IMR-90 (cell line): Measurements from ENCODE around the gene SUGP2. TPM values are rescaled to one million over a fixed set of nuclear protein-coding genes. Genes with fewer than 3 reads are reported as not detected.

ENCODE experiments used
- ATAC-seq: fragments of 200-7000 bp; cut with Tn5 transposase; 2 replicates; pipeline ENCODE4 v1.9.1; 2020; ENCODE audit warnings: low read depth, mild to moderate bottlenecking, moderate library complexity
- BruUV-seq: library from RNA; stranded (reverse); fragments of 400-500 nt; replicated peaks from 2 replicates; lab custom pipeline; 2021; lab: Mats Ljungman, UMichigan
- CTCF ChIA-PET: fragments of 300-600 bp; formaldehyde crosslinking; extraction: SDS; loops from one replicate; lab custom pipeline; 2021; ENCODE audit warnings: antibody characterized with exemption; lab: Yijun Ruan, JAX
- POLR2A ChIA-PET: fragments of 300-600 bp; sonication (Branson Sonifier 250); formaldehyde crosslinking; loops from one replicate; lab custom pipeline; 2022; ENCODE audit warnings: antibody characterized with exemption; ENCODE audit not compliant: unreplicated experiment; lab: Charles Lee
- DNase-seq: peaks from one replicate; pipeline ENCODE4 v3.0.0; 2013
- H2AFZ ChIP-seq: replicated peaks from 2 replicates; pipeline ENCODE3; 2013; ENCODE audit warnings: low read length, mild to moderate bottlenecking; ENCODE audit not compliant: poor library complexity
- H2AK5ac ChIP-seq: 2 replicates; pipeline ENCODE4 v1.6.1; 2013; ENCODE audit warnings: low read depth, low read length, inconsistent platforms
- H2AK9ac ChIP-seq: replicated peaks from 2 replicates; pipeline ENCODE3; 2013; ENCODE audit warnings: mild to moderate bottlenecking, low read depth, low read length, moderate library complexity; ENCODE audit not compliant: poor library complexity
- H2BK120ac ChIP-seq: 2 replicates; pipeline ENCODE4 v1.6.1; 2013; ENCODE audit warnings: low read depth, low read length, inconsistent platforms
- H2BK15ac ChIP-seq: 3 replicates; pipeline ENCODE4 v1.6.1; 2013; ENCODE audit warnings: low read depth, low read length, inconsistent platforms
- H2BK20ac ChIP-seq: 2 replicates; pipeline ENCODE4 v1.6.1; 2013; ENCODE audit warnings: low read depth, mild to moderate bottlenecking, inconsistent platforms, low read length, moderate library complexity
- H2BK5ac ChIP-seq: 2 replicates; pipeline ENCODE4 v1.6.1; 2013; ENCODE audit warnings: mild to moderate bottlenecking, low read depth, low read length, inconsistent platforms; ENCODE audit not compliant: poor library complexity, severe bottlenecking
- H3K14ac ChIP-seq: replicated peaks from 2 replicates; pipeline ENCODE4 v1.6.1; 2013; ENCODE audit warnings: low read depth, low read length, inconsistent platforms
- H3K18ac ChIP-seq: 2 replicates; pipeline ENCODE4 v1.6.1; 2013; ENCODE audit warnings: low read depth, low read length, control low read depth
- H3K23ac ChIP-seq: 2 replicates; pipeline ENCODE4 v1.6.1; 2013; ENCODE audit warnings: low read depth, low read length, inconsistent platforms
- H3K27ac ChIP-seq: 2 replicates; pipeline ENCODE4 v1.5.1; 2013; ENCODE audit warnings: mild to moderate bottlenecking, control low read depth, low read length; ENCODE audit not compliant: insufficient read depth
- H3K27me3 ChIP-seq: 2 replicates; pipeline ENCODE4 v1.6.1; 2013; ENCODE audit warnings: low read length; ENCODE audit not compliant: control insufficient read depth, insufficient read depth
- H3K36me3 ChIP-seq: 2 replicates; pipeline ENCODE4 v1.6.1; 2013; ENCODE audit warnings: low read length, mixed read lengths; ENCODE audit not compliant: control insufficient read depth, insufficient read depth
- H3K4ac ChIP-seq: 2 replicates; pipeline ENCODE4 v1.6.1; 2013; ENCODE audit warnings: low read depth, low read length, inconsistent platforms
- H3K4me1 ChIP-seq: 2 replicates; pipeline ENCODE4 v1.6.1; 2013; ENCODE audit warnings: low read length, mixed read lengths; ENCODE audit not compliant: control insufficient read depth, insufficient read depth
- H3K4me2 ChIP-seq: 2 replicates; pipeline ENCODE4 v1.6.1; 2013; ENCODE audit warnings: low read depth, mild to moderate bottlenecking, control low read depth, low read length, moderate library complexity
- H3K4me3 ChIP-seq: 2 replicates; pipeline ENCODE4 v1.5.1; 2013; ENCODE audit warnings: low read depth, mild to moderate bottlenecking, control low read depth, low read length, moderate library complexity; ENCODE audit not compliant: insufficient read depth
- H3K56ac ChIP-seq: 2 replicates; pipeline ENCODE4 v1.6.1; 2013; ENCODE audit warnings: low read length, inconsistent platforms; ENCODE audit not compliant: insufficient read depth; ENCODE audit errors: extremely low read depth
- H3K79me1 ChIP-seq, 2 experiments: 2 replicates each; pipeline ENCODE4 v1.6.1; 2013; ENCODE audit warnings: low read length in 2 of 2, inconsistent platforms in 1 of 2, low read depth in 1 of 2
- H3K9ac ChIP-seq: 2 replicates; pipeline ENCODE4 v1.6.1; 2013; ENCODE audit warnings: low read depth, low read length, control low read depth
- H3K9me1 ChIP-seq: 2 replicates; pipeline ENCODE4 v1.6.1; 2013; ENCODE audit warnings: low read length, inconsistent platforms; ENCODE audit not compliant: insufficient read depth
- H3K9me3 ChIP-seq: 2 replicates; pipeline ENCODE4 v1.6.1; 2013; ENCODE audit warnings: low read length; ENCODE audit not compliant: control insufficient read depth, insufficient read depth
- H4K20me1 ChIP-seq: 2 replicates; pipeline ENCODE4 v1.6.1; 2013; ENCODE audit warnings: low read length, inconsistent platforms; ENCODE audit not compliant: insufficient read depth
- H4K5ac ChIP-seq: 2 replicates; pipeline ENCODE4 v1.6.1; 2013; ENCODE audit warnings: mild to moderate bottlenecking, low read depth, low read length, control low read depth
- H4K8ac ChIP-seq, 2 experiments: 2 replicates each; pipeline ENCODE4 v1.6.1; 2013; ENCODE audit warnings: low read depth in 2 of 2, low read length in 2 of 2, control low read depth in 1 of 2, inconsistent platforms in 1 of 2
- H4K91ac ChIP-seq: 2 replicates; pipeline ENCODE4 v1.6.1; 2013; ENCODE audit warnings: low read depth, low read length, inconsistent platforms; ENCODE audit not compliant: insufficient read depth
- RAD21 ChIP-seq: IDR thresholded peaks from 2 replicates; pipeline ENCODE4 v1.6.1; 2012; ENCODE audit warnings: low read length, improper control_type of control experiment
- WGBS, 2 experiments: methylation state at CpG; one replicate each; pipeline versions ENCODE4 v1.1.5 to v1.1.7; 2013; ENCODE audit warnings: missing lambda C conversion rate in 2 of 2; ENCODE audit not compliant: insufficient read length in 1 of 2; ENCODE audit errors: extremely low coverage in 2 of 2; 5-methylcytosine and 5-hydroxymethylcytosine counted together
- dilution Hi-C: fragments of 300-500 bp; cut with HindIII; formaldehyde crosslinking; loops from one replicate; pipeline ENCODE4 v1.14.3; 2018; ENCODE audit warnings: low sequenced_read_pairs; ENCODE audit not compliant: unreplicated experiment
- in situ Hi-C: fragments of 300-500 bp; cut with MboI; formaldehyde crosslinking; loops from 3 replicates; pipeline ENCODE4 v1.14.3; 2019; ENCODE audit warnings: low sequenced_read_pairs, inconsistent platforms, mixed read lengths
- intact Hi-C: fragments of 100-400 bp; cut with micrococcal nuclease; formaldehyde crosslinking; loops from 2 replicates; pipeline ENCODE4 v1.10.0; 2022
- polyA plus RNA-seq, 3 experiments: library from polyadenylated mRNA; depleted of rRNA; stranded (reverse); fragments of >200 nt; gene quantifications; 2 replicates each; pipeline ENCODE4 v1.2.3, GENCODE V29; 2012; ENCODE audit warnings: low replicate concordance in 1 of 3
- total RNA-seq: library from RNA; depleted of rRNA; stranded (reverse); fragments of >200 nt; gene quantifications from 2 replicates; pipeline ENCODE4 v1.2.3, GENCODE V29; 2012
- TF ChIP-seq, protein P1 (sequence below): fragments of 150-350 bp; IDR thresholded peaks from 2 replicates; pipeline ENCODE4 v1.6.1; 2016; ENCODE audit warnings: low read depth, mild to moderate bottlenecking, low read length, moderate library complexity, borderline replicate concordance

The SUGP2 gene
- total and polyA plus RNA-seq, 2 of the 4 experiments (the other 2 are of a cell fraction): 25.8 to 69.2 TPM

GRCh38 chr19:19081642-19082151 is 48.4 kb upstream of the SUGP2 start:
- 60% methylated on average over 1 of the region's 16 CpGs; no CpG with 5 or more reads in 1 of the 2 experiments for WGBS, 2 experiments
- in situ Hi-C loops: no loop called here

More at GRCh38 chr19:19081642-19082151, 48.4 kb upstream of the SUGP2 start:
- DNase-seq (peak; percentile 50), ATAC-seq (no peak)
- Histone ChIP-seq H4K20me1 (0 out of 2 replicates have a peak, but pooled peaks cover 4% of the 10 kb centered on the region), H3K9ac (no peak overlapping the region), H4K8ac (no peak overlapping the region), H2AK5ac (no peak overlapping the region), H3K27ac (no peak overlapping the region), H2AFZ (no peak overlapping the region), H3K4me1 (no peaks in the 10 kb centered on the region), H3K56ac (no peak overlapping the region), H3K4me3 (no peak overlapping the region), H4K91ac (no peak overlapping the region), H2BK15ac (no peak overlapping the region), H3K36me3 (peaks cover 1% of the 10 kb centered on the region), H3K18ac (no peak overlapping the region), H2BK5ac (no peak overlapping the region), H3K79me1 (peaks cover 3% of the 10 kb centered on the region in 2 experiments; a peak in 2 of 4 replicates), H4K5ac (no peak overlapping the region), H3K9me3 (no peaks in the 10 kb centered on the region), H2BK20ac (no peak overlapping the region), H3K4me2 (no peak overlapping the region), H3K27me3 (no peaks in the 10 kb centered on the region), H3K23ac (no peak overlapping the region), H3K4ac (no peak overlapping the region), H2AK9ac (no peak overlapping the region), H2BK120ac (no peak overlapping the region), H3K9me1 (no peaks in the 10 kb centered on the region; the same call in 1 of the 2 replicates), H3K14ac (no peak overlapping the region)
- CTCF ChIA-PET: no interaction called here
- POLR2A ChIA-PET: no interaction called here
- dilution Hi-C loops (no loop called here), intact Hi-C loops (no loop called here)
- BruUV-seq: no TSS peak
- TF ChIP-seq RAD21: no peak
- TF ChIP-seq, protein P1, sequence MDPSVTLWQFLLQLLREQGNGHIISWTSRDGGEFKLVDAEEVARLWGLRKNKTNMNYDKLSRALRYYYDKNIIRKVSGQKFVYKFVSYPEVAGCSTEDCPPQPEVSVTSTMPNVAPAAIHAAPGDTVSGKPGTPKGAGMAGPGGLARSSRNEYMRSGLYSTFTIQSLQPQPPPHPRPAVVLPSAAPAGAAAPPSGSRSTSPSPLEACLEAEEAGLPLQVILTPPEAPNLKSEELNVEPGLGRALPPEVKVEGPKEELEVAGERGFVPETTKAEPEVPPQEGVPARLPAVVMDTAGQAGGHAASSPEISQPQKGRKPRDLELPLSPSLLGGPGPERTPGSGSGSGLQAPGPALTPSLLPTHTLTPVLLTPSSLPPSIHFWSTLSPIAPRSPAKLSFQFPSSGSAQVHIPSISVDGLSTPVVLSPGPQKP: no peak
